Mesendoderm (in vitro differentiated cells): ENCODE results near the gene TSHZ1.

Experiments used
- DNase-seq: peaks from one replicate; pipeline ENCODE4 v3.0.0; 2013
- H2AK5ac ChIP-seq: 2 replicates; pipeline ENCODE4 v1.6.1; 2013; ENCODE audit warnings: low read length, inconsistent platforms
- H2BK120ac ChIP-seq: 2 replicates; pipeline ENCODE4 v1.6.1; 2013; ENCODE audit warnings: low read depth, mild to moderate bottlenecking, low read length, moderate library complexity, mixed read lengths
- H2BK15ac ChIP-seq: replicated peaks from 2 replicates; pipeline ENCODE4 v1.6.1; 2013; ENCODE audit warnings: low read depth, mild to moderate bottlenecking, moderate library complexity
- H2BK5ac ChIP-seq: 2 replicates; pipeline ENCODE4 v1.6.1; 2013; ENCODE audit warnings: low read length, inconsistent platforms
- H3K18ac ChIP-seq: 2 replicates; pipeline ENCODE4 v1.6.1; 2013; ENCODE audit warnings: mild to moderate bottlenecking, low read length, mixed read lengths
- H3K23ac ChIP-seq: one replicate; pipeline ENCODE4 v1.6.1; 2013; ENCODE audit warnings: low read length
- H3K27ac ChIP-seq: 2 replicates; pipeline ENCODE4 v1.5.1; 2013; ENCODE audit warnings: low read depth, mild to moderate bottlenecking, inconsistent platforms, low read length, moderate library complexity
- H3K27me3 ChIP-seq: 2 replicates; pipeline ENCODE4 v1.6.1; 2013; ENCODE audit warnings: low read length, control low read depth, mild to moderate bottlenecking, inconsistent platforms; ENCODE audit not compliant: insufficient read depth, poor library complexity
- H3K36me3 ChIP-seq: 2 replicates; pipeline ENCODE4 v1.6.1; 2013; ENCODE audit warnings: low read length, inconsistent platforms; ENCODE audit not compliant: control insufficient read depth, insufficient read depth
- H3K4ac ChIP-seq: one replicate; pipeline ENCODE4 v1.6.1; 2013; ENCODE audit warnings: low read depth, mild to moderate bottlenecking, low read length, moderate library complexity
- H3K4me1 ChIP-seq: 2 replicates; pipeline ENCODE4 v1.6.1; 2013; ENCODE audit warnings: low read depth, low read length, inconsistent platforms; ENCODE audit not compliant: control insufficient read depth
- H3K4me2 ChIP-seq: 2 replicates; pipeline ENCODE4 v1.6.1; 2013; ENCODE audit warnings: low read length
- H3K4me3 ChIP-seq: 2 replicates; pipeline ENCODE4 v1.5.1; 2013; ENCODE audit warnings: mild to moderate bottlenecking, low read length
- H3K56ac ChIP-seq: one replicate; pipeline ENCODE4 v1.6.1; 2013; ENCODE audit warnings: low read length
- H3K79me1 ChIP-seq: 2 replicates; pipeline ENCODE4 v1.6.1; 2013; ENCODE audit warnings: low read length, inconsistent platforms
- H3K79me2 ChIP-seq: 2 replicates; pipeline ENCODE4 v1.6.1; 2013; ENCODE audit warnings: mild to moderate bottlenecking, low read length; ENCODE audit not compliant: control insufficient read depth, insufficient read depth
- H3K9ac ChIP-seq: 2 replicates; pipeline ENCODE4 v1.6.1; 2013; ENCODE audit warnings: low read length, inconsistent platforms
- H4K5ac ChIP-seq: one replicate; pipeline ENCODE4 v1.6.1; 2013; ENCODE audit warnings: low read length
- H4K8ac ChIP-seq: one replicate; pipeline ENCODE4 v1.6.1; 2013; ENCODE audit warnings: low read depth, mild to moderate bottlenecking, control low read depth, low read length, moderate library complexity
- WGBS: extraction: QIAGEN DNeasy Blood & Tissue Kit; methylation state at CpG from one replicate; pipeline ENCODE4 v1.1.7; 2013; ENCODE audit warnings: low lambda C conversion rate, missing lambda C conversion rate; ENCODE audit not compliant: insufficient coverage; ENCODE audit errors: extremely low coverage; 5-methylcytosine and 5-hydroxymethylcytosine counted together

The TSHZ1 gene

DNA sequence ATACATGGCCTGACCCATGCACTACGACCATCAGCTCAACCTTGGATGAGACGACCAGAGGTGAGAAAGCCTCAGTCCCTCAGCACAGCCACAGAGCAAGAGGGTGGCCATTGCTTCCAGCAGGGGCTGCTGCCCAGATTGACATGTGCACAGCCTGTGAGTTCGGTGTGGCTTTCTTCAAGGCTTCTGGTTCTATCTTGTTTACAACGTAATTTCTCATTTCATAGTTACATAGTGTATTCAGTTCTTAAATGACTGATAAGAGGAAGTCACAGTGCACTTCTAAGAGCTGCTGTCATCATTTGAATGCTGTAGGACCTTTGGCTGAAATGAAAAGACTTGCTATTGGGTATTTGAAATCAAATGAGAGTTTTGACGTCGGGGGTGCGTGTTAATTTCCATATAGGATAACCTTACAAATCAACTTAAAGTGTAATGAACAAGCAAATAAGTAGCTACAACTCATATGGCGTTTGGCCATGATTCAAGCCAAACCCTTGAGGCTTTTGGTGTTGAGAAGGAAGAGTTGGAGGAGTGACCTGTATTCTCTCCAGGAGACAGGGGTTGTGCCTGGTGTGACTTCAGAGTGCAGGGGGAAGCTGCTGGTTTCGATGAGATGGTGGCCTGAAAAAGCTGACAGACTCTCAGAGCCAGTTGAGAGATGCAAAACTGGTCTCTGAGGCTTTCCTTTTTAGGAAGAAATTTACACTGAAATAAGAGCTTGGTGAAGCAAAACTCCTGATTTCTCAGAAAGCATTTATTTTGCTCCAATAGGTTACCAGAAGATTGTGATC is 51.0 kb downstream of the TSHZ1 start:
- Histone ChIP-seq H3K36me3 (no peaks in the 10 kb centered on the region), H3K4ac (no peak overlapping the region), H4K5ac (no peak overlapping the region), H4K8ac (no peak overlapping the region), H3K4me1 (no peaks in the 10 kb centered on the region), H2BK5ac (no peak overlapping the region), H3K56ac (no peak overlapping the region), H2BK120ac (no peak overlapping the region), H3K9ac (no peak overlapping the region), H3K4me2 (no peak overlapping the region), H3K18ac (no peak overlapping the region), H3K27me3 (no peaks in the 10 kb centered on the region), H3K79me2 (no peaks in the 10 kb centered on the region), H3K4me3 (no peak overlapping the region), H3K79me1 (no peaks in the 10 kb centered on the region), H3K27ac (no peak overlapping the region), H2BK15ac (no peak overlapping the region), H3K23ac (no peak overlapping the region), H2AK5ac (no peak overlapping the region)
- WGBS: no CpG with 5 or more reads among the region's 9 CpGs
- DNase-seq: no peak

- no peak overlapping the region for H2BK15ac ChIP-seq
- WGBS: no CpG with 5 or more reads among the region's 4 CpGs
- H4K8ac ChIP-seq: no peak overlapping the region
- no peak overlapping the region for H3K4ac ChIP-seq
- H2AK5ac ChIP-seq: no peak overlapping the region
- H2BK5ac ChIP-seq: no peak overlapping the region
- H3K9ac ChIP-seq: no peak overlapping the region
- H3K18ac ChIP-seq: no peak overlapping the region
- no peak overlapping the region for H2BK120ac ChIP-seq
- no peak overlapping the region for H3K23ac ChIP-seq
- DNase-seq: no peak
- H3K56ac ChIP-seq: no peak overlapping the region
- no peak overlapping the region for H3K4me3 ChIP-seq
- H3K27me3 ChIP-seq: no peaks in the 10 kb centered on the region
- no peaks in the 10 kb centered on the region for H3K36me3 ChIP-seq
- H3K27ac ChIP-seq: no peak overlapping the region
- H4K5ac ChIP-seq: no peak overlapping the region
- no peak overlapping the region for H3K4me2 ChIP-seq
- no peaks in the 10 kb centered on the region for H3K79me1 ChIP-seq
- no peaks in the 10 kb centered on the region for H3K4me1 ChIP-seq
- H3K79me2 ChIP-seq: no peaks in the 10 kb centered on the region
These were observed 51.9 kb downstream of the TSHZ1 start for GRCh38 chr18:75262511-75262910.

GRCh38 chr18:75264195-75264594 is 53.6 kb downstream of the TSHZ1 start:
- H3K4me3 ChIP-seq: no peak overlapping the region
- H3K79me1 ChIP-seq: no peaks in the 10 kb centered on the region
- no peak overlapping the region for H3K9ac ChIP-seq
- H3K27me3 ChIP-seq: no peaks in the 10 kb centered on the region
- H2AK5ac ChIP-seq: no peak overlapping the region
- H3K23ac ChIP-seq: no peak overlapping the region
- H2BK15ac ChIP-seq: no peak overlapping the region
- no peak overlapping the region for H3K56ac ChIP-seq
- H3K4me2 ChIP-seq: no peak overlapping the region
- H3K36me3 ChIP-seq: no peaks in the 10 kb centered on the region
- H2BK120ac ChIP-seq: no peak overlapping the region
- no peak overlapping the region for H4K8ac ChIP-seq
- DNase-seq: no peak
- H3K79me2 ChIP-seq: no peaks in the 10 kb centered on the region
- WGBS: no CpG with 5 or more reads among the region's 6 CpGs
- no peak overlapping the region for H2BK5ac ChIP-seq
- H3K4ac ChIP-seq: no peak overlapping the region
- H3K18ac ChIP-seq: no peak overlapping the region
- H4K5ac ChIP-seq: no peak overlapping the region
- no peak overlapping the region for H3K27ac ChIP-seq
- no peaks in the 10 kb centered on the region for H3K4me1 ChIP-seq

- Histone ChIP-seq H3K27ac (no peak overlapping the region), H3K18ac (no peak overlapping the region), H3K4me2 (no peak overlapping the region), H3K79me1 (no peaks in the 10 kb centered on the region), H2BK15ac (no peak overlapping the region), H3K23ac (no peak overlapping the region), H3K4me1 (no peaks in the 10 kb centered on the region), H2BK120ac (no peak overlapping the region), H3K4ac (no peak overlapping the region), H4K8ac (no peak overlapping the region), H2BK5ac (no peak overlapping the region), H4K5ac (no peak overlapping the region), H2AK5ac (no peak overlapping the region), H3K56ac (no peak overlapping the region), H3K36me3 (no peaks in the 10 kb centered on the region), H3K27me3 (no peaks in the 10 kb centered on the region), H3K79me2 (no peaks in the 10 kb centered on the region), H3K4me3 (no peak overlapping the region), H3K9ac (no peak overlapping the region)
- DNase-seq: no peak
- WGBS: no CpG with 5 or more reads among the region's 11 CpGs
These were observed 54.5 kb downstream of the TSHZ1 start for GRCh38 chr18:75264926-75265597.

DNA sequence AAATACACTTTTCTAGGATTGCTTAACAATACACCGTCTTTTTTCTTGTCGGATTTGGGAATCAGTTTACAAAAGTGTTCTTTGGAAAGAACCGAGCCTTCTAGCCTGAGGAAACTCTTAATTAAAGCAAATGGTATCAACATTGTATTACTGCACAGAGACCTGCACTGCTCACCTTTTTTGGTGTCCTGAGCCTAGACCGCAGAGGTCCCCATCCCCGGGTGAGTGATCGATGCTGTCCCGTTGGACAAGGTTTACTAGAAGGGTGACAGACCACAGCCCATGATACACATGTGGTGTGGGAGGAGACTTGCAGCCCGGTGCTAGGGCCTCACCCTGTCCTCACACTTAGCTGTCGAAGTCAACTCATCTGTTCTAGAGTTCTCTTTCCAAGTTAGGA is 55.3 kb downstream of the TSHZ1 start:
- Histone ChIP-seq H3K4ac (no peak overlapping the region), H3K23ac (no peak overlapping the region), H2BK15ac (no peak overlapping the region), H3K56ac (no peak overlapping the region), H3K4me3 (no peak overlapping the region), H2BK5ac (no peak overlapping the region), H3K4me1 (no peaks in the 10 kb centered on the region), H4K5ac (no peak overlapping the region), H2AK5ac (no peak overlapping the region), H2BK120ac (no peak overlapping the region), H3K4me2 (no peak overlapping the region), H3K18ac (no peak overlapping the region), H3K9ac (no peak overlapping the region), H4K8ac (no peak overlapping the region), H3K79me2 (no peaks in the 10 kb centered on the region), H3K27ac (no peak overlapping the region), H3K27me3 (no peaks in the 10 kb centered on the region), H3K36me3 (no peaks in the 10 kb centered on the region), H3K79me1 (no peaks in the 10 kb centered on the region)
- no peak for DNase-seq
- WGBS: no CpG with 5 or more reads among the region's 9 CpGs
